IPS-18a (cell line): ENCODE measurements around the gene FSTL5.

Source experiments
- H3K27ac ChIP-seq: one replicate; pipeline ENCODE4 v1.5.1; 2013; ENCODE audit warnings: low read length
- H3K27me3 ChIP-seq: one replicate; pipeline ENCODE4 v1.6.1; 2013; ENCODE audit warnings: mild to moderate bottlenecking, low read length; ENCODE audit not compliant: control insufficient read depth, insufficient read depth
- H3K36me3 ChIP-seq: one replicate; pipeline ENCODE4 v1.6.1; 2013; ENCODE audit warnings: low read depth, low read length; ENCODE audit not compliant: control insufficient read depth
- H3K4me1 ChIP-seq: one replicate; pipeline ENCODE4 v1.6.1; 2013; ENCODE audit warnings: low read depth, low read length; ENCODE audit not compliant: control insufficient read depth
- H3K4me3 ChIP-seq: one replicate; pipeline ENCODE4 v1.5.1; 2013; ENCODE audit warnings: low read length
- H3K9ac ChIP-seq: one replicate; pipeline ENCODE4 v1.6.1; 2013; ENCODE audit warnings: mild to moderate bottlenecking, low read length, moderate library complexity
- H3K9me3 ChIP-seq: one replicate; pipeline ENCODE4 v1.6.1; 2013; ENCODE audit warnings: low read depth, low read length; ENCODE audit not compliant: control insufficient read depth

The FSTL5 gene

GRCh38 chr4:161931089-161931488 lies 232.7 kb downstream of the FSTL5 start:
- no peak overlapping the region for H3K4me3 ChIP-seq
- no peaks in the 10 kb centered on the region for H3K36me3 ChIP-seq
- peaks cover 4% of the 10 kb centered on the region for H3K4me1 ChIP-seq
- no peaks in the 10 kb centered on the region for H3K9me3 ChIP-seq
- H3K27me3 ChIP-seq, result no peaks in the 10 kb centered on the region
- H3K9ac ChIP-seq, result no peak overlapping the region
- no peak overlapping the region for H3K27ac ChIP-seq

DNA sequence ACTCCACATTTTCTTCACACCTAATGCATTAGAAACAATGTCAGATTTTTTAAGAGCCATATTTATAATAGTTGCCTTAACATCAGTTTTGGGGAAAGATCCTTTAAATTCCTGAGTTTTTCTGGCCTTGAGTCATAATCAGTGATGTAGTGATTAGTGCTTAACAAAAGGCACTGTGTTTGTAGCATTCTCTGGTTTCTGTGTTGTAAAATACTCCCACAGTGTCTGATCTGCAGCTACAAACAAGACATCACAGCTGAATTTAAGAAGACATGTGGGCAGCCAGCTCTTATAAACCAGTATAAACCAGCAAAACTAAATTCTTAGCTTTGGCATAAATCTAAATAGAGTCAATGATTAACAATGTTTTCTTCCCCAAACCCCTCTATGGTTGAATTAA lies 233.8 kb downstream of the FSTL5 start:
- Histone ChIP-seq H3K27me3 (no peaks in the 10 kb centered on the region), H3K36me3 (no peaks in the 10 kb centered on the region), H3K27ac (no peak overlapping the region), H3K4me1 (peaks cover 4% of the 10 kb centered on the region), H3K4me3 (no peak overlapping the region), H3K9ac (no peak overlapping the region), H3K9me3 (no peaks in the 10 kb centered on the region)

- Histone ChIP-seq H3K4me3 (no peak overlapping the region), H3K27me3 (no peaks in the 10 kb centered on the region), H3K9ac (no peak overlapping the region), H3K4me1 (peaks cover 4% of the 10 kb centered on the region), H3K36me3 (no peaks in the 10 kb centered on the region), H3K9me3 (no peaks in the 10 kb centered on the region), H3K27ac (no peak overlapping the region)
Observed at GRCh38 chr4:161926033-161926828, 237.6 kb downstream of the FSTL5 start.

- no peaks in the 10 kb centered on the region for H3K36me3 ChIP-seq
- H3K4me3 ChIP-seq, result no peak overlapping the region
- H3K27ac ChIP-seq, result no peak overlapping the region
- H3K9ac ChIP-seq, result no peak overlapping the region
- no peaks in the 10 kb centered on the region for H3K4me1 ChIP-seq
- H3K27me3 ChIP-seq, result no peaks in the 10 kb centered on the region
- H3K9me3 ChIP-seq, result no peaks in the 10 kb centered on the region
Observed at GRCh38 chr4:161920304-161921052, 243.3 kb downstream of the FSTL5 start.

DNA sequence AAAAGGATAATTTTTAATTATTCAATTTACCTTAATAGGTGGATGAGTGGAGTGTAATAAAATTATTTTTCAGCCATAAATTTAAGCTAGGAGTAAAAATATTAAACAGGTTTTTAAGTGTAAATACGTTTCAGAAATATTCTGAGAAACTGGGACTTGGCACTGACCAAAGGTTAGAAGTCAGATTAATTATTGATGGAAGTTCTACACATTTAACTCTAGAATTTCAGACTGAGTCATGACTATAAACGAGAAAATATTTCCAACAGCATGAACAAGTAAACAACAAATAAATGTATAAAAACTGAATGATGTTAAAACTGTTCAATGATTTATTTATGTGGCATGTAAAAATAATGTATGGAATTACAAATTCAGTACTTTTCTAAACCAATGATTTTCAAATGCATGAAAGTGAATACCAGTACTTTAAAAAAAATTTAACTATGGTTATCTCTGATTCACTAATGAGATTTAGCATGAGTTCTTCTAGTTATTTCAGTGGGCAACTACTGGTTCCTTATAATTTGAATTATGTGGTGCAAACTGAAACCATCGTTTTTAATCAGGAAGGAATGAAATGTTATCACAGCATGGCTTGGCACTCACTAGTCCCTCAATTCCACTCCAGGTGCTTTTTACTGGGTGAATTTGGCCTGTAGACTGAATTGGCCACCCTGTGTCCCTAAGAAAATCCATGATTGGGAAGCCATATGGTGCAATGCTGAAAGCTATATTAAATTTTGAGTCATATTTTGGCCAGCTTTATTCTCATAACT lies 244.2 kb downstream of the FSTL5 start:
- Histone ChIP-seq H3K27ac (no peak overlapping the region), H3K36me3 (no peaks in the 10 kb centered on the region), H3K9me3 (no peaks in the 10 kb centered on the region), H3K4me3 (no peak overlapping the region), H3K4me1 (no peaks in the 10 kb centered on the region), H3K9ac (no peak overlapping the region), H3K27me3 (no peaks in the 10 kb centered on the region)

DNA sequence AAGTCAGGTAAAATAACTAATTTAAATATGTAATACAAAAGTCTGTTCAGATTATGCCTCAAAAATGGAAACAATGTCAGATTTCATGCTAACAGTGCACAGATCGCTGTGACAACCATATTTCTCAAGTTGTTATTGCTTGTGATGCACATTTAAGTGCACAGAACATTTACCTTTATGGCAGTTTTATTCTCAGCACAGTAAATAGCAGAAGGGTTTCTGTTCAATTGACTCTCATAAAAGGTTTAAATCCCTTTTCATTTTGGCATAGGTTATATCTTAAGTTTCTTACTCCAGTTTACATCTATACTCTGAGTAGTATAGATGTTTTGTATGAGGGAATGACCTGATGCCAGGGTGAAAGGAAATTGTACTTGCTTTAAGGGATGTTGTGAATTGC lies 247.8 kb downstream of the FSTL5 start:
- no peak overlapping the region for H3K4me3 ChIP-seq
- H3K9me3 ChIP-seq, result no peaks in the 10 kb centered on the region
- H3K27me3 ChIP-seq, result no peaks in the 10 kb centered on the region
- no peak overlapping the region for H3K9ac ChIP-seq
- no peaks in the 10 kb centered on the region for H3K4me1 ChIP-seq
- no peak overlapping the region for H3K27ac ChIP-seq
- no peaks in the 10 kb centered on the region for H3K36me3 ChIP-seq

- H3K4me1 ChIP-seq, result peaks cover 9% of the 10 kb centered on the region
- H3K9ac ChIP-seq, result no peak overlapping the region
- no peaks in the 10 kb centered on the region for H3K9me3 ChIP-seq
- H3K4me3 ChIP-seq, result no peak overlapping the region
- no peaks in the 10 kb centered on the region for H3K36me3 ChIP-seq
- no peaks in the 10 kb centered on the region for H3K27me3 ChIP-seq
- H3K27ac ChIP-seq, result no peak overlapping the region
Observed at GRCh38 chr4:161907590-161907955, 256.2 kb downstream of the FSTL5 start.

DNA sequence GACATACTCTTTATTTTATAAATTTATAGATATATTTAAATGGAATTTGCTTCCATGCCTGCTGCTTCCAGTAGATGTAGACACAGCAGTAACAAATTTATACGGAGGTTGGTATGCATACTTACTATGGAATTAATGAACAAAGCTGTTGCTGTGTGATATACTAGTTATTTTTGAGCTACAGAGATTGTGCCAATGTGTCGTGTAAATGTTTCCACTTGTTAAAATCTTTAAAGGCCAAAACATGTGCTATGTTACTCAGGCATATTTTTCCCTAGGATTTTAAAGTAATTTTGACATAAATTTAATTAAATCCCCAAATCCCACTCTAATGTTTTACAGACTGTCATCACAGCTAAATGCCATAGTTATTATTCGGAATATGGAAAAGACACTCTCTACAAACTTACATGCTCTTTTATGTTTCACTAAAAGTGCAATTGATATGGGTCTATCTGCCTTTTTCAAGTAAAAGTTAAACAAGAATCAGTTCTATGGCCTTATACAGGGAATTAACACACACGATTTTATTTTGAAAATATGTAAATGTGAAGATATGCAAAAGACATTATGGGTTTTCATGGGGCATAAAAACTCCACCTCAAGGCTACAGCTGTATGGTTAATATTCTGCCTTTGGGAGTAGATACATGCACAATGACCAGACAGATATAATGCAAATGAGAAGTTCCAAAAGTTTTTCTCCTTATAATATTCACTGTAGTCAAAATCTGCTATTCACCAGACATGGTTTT lies 256.8 kb downstream of the FSTL5 start:
- peaks cover 9% of the 10 kb centered on the region for H3K4me1 ChIP-seq
- H3K27me3 ChIP-seq, result no peaks in the 10 kb centered on the region
- no peaks in the 10 kb centered on the region for H3K36me3 ChIP-seq
- H3K27ac ChIP-seq, result no peak overlapping the region
- no peak overlapping the region for H3K9ac ChIP-seq
- H3K4me3 ChIP-seq, result no peak overlapping the region
- no peaks in the 10 kb centered on the region for H3K9me3 ChIP-seq

DNA sequence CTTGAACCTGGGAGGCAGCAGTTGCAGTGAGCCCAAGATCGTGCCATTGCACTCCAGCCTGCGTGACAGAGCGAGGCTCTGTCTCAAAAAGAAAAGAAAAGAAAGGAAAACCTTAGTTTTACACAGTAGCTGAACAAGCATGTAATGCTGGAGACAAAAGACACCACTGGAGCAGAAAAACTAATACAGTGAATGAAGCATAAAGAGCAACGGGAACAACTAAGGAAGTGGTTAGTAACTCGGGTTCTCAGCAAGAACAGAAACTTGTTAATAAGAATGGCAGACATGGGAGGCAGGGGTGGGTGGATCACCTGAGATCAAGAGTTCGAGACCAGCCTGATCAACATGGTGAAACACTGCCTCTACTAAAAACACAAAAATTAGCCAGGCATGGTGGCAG lies 263.7 kb downstream of the FSTL5 start:
- no peaks in the 10 kb centered on the region for H3K27me3 ChIP-seq
- H3K4me1 ChIP-seq, result no peaks in the 10 kb centered on the region
- H3K36me3 ChIP-seq, result no peaks in the 10 kb centered on the region
- no peak overlapping the region for H3K9ac ChIP-seq
- no peak overlapping the region for H3K4me3 ChIP-seq
- no peak overlapping the region for H3K27ac ChIP-seq
- H3K9me3 ChIP-seq, result no peaks in the 10 kb centered on the region

- H3K9ac ChIP-seq, result no peak overlapping the region
- H3K4me1 ChIP-seq, result no peaks in the 10 kb centered on the region
- no peaks in the 10 kb centered on the region for H3K36me3 ChIP-seq
- no peak overlapping the region for H3K27ac ChIP-seq
- H3K9me3 ChIP-seq, result no peaks in the 10 kb centered on the region
- no peaks in the 10 kb centered on the region for H3K27me3 ChIP-seq
- H3K4me3 ChIP-seq, result no peak overlapping the region
Observed at GRCh38 chr4:161894493-161895167, 269.2 kb downstream of the FSTL5 start.

- Histone ChIP-seq H3K36me3 (no peaks in the 10 kb centered on the region), H3K27me3 (no peaks in the 10 kb centered on the region), H3K9me3 (no peaks in the 10 kb centered on the region), H3K4me1 (no peaks in the 10 kb centered on the region), H3K4me3 (no peak overlapping the region), H3K27ac (no peak overlapping the region), H3K9ac (no peak overlapping the region)
Observed at GRCh38 chr4:161894014-161894413, 269.8 kb downstream of the FSTL5 start.
